ENCODE data around the gene UGT8. TPM values are rescaled to one million over a fixed set of nuclear protein-coding genes. Genes with fewer than 3 reads are reported as not detected.
A peak's percentile ranks its signal among the peaks of the same experiment; 100 is the strongest.

The UGT8 gene
- total RNA-seq, 4 donors from 2014 or later: 36.0 to 81.1 (median 60.8) TPM

- H3K4me1 ChIP-seq: no peaks in the 10 kb centered on the region
- DNase-seq (ENCODE audit: low spot score in 2 of 2): no peak
- H3K4me3 ChIP-seq: no peak overlapping the region
- H3K27me3 ChIP-seq: no peaks in the 10 kb centered on the region
- no peaks in the 10 kb centered on the region for H3K36me3 ChIP-seq
- no peaks in the 10 kb centered on the region for H3K9me3 ChIP-seq
- TF ChIP-seq EP300 (IDR thresholded peaks at IDR 0.05): no peak
- TF ChIP-seq, protein P1, sequence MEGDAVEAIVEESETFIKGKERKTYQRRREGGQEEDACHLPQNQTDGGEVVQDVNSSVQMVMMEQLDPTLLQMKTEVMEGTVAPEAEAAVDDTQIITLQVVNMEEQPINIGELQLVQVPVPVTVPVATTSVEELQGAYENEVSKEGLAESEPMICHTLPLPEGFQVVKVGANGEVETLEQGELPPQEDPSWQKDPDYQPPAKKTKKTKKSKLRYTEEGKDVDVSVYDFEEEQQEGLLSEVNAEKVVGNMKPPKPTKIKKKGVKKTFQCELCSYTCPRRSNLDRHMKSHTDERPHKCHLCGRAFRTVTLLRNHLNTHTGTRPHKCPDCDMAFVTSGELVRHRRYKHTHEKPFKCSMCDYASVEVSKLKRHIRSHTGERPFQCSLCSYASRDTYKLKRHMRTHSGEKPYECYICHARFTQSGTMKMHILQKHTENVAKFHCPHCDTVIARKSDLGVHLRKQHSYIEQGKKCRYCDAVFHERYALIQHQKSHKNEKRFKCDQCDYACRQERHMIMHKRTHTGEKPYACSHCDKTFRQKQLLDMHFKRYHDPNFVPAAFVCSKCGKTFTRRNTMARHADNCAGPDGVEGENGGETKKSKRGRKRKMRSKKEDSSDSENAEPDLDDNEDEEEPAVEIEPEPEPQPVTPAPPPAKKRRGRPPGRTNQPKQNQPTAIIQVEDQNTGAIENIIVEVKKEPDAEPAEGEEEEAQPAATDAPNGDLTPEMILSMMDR (IDR thresholded peaks at IDR 0.05): no peak
- no peak for TF ChIP-seq POLR2A (IDR thresholded peaks at IDR 0.05)
- no peak overlapping the region for H3K27ac ChIP-seq
These were observed 92.0 kb downstream of the UGT8 start for GRCh38 chr4:114690571-114690970.

- Histone ChIP-seq H3K4me3 (no peak overlapping the region), H3K27ac (no peak overlapping the region), H3K27me3 (no peaks in the 10 kb centered on the region), H3K9me3 (no peaks in the 10 kb centered on the region), H3K4me1 (no peaks in the 10 kb centered on the region), H3K36me3 (no peaks in the 10 kb centered on the region)
- TF ChIP-seq POLR2A (IDR thresholded peaks at IDR 0.05) (no peak), EP300 (IDR thresholded peaks at IDR 0.05) (no peak)
- TF ChIP-seq, protein P1 (IDR thresholded peaks at IDR 0.05): no peak
- no peak for DNase-seq (ENCODE audit: low spot score in 2 of 2)
- 79 to 88% methylated on average over 1 of the region's 1 CpG for WGBS, 2 donors
These were observed 93.3 kb downstream of the UGT8 start for GRCh38 chr4:114691865-114692264.

DNA sequence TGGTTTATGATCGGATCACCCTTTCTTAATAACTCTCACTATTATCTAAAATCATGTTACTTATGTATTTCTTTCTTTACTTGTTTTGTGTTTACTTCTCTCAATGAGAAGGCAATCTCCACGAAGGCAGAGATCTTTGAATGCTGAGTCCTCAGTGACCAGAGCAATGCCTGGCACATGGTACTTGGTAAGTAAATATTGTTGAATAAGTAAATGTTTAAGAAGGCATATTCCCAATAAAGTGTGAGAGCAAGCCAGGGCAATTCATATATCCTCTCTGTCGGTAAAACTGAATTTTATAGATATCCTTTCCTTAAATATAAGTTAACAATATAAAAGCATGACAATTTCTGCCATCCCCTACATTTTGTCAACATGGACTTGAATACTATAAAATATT is 94.4 kb downstream of the UGT8 start:
- H3K36me3 ChIP-seq: no peaks in the 10 kb centered on the region
- TF ChIP-seq, protein P1 (IDR thresholded peaks at IDR 0.05): no peak
- no peak for TF ChIP-seq POLR2A (IDR thresholded peaks at IDR 0.05)
- no peak for TF ChIP-seq EP300 (IDR thresholded peaks at IDR 0.05)
- H3K9me3 ChIP-seq: no peaks in the 10 kb centered on the region
- WGBS, 2 donors: 91 to 94% methylated on average over 3 of the region's 3 CpGs
- H3K4me1 ChIP-seq: no peaks in the 10 kb centered on the region
- H3K27me3 ChIP-seq: no peaks in the 10 kb centered on the region
- H3K4me3 ChIP-seq: no peak overlapping the region
- no peak for DNase-seq (ENCODE audit: low spot score in 2 of 2)
- H3K27ac ChIP-seq: no peak overlapping the region

- Histone ChIP-seq H3K4me3 (no peak overlapping the region), H3K36me3 (no peaks in the 10 kb centered on the region), H3K9me3 (no peaks in the 10 kb centered on the region), H3K27ac (no peak overlapping the region), H3K4me1 (no peaks in the 10 kb centered on the region), H3K27me3 (no peaks in the 10 kb centered on the region)
- DNase-seq (ENCODE audit: low spot score in 2 of 2): no peak
- 0 to 6% methylated on average over 1 of the region's 1 CpG for WGBS, 2 donors
- TF ChIP-seq, protein P1 (IDR thresholded peaks at IDR 0.05): peak; percentile 38 to 68 (median 50)
- TF ChIP-seq POLR2A (IDR thresholded peaks at IDR 0.05): no peak
- TF ChIP-seq EP300 (IDR thresholded peaks at IDR 0.05): no peak
These were observed 96.2 kb downstream of the UGT8 start for GRCh38 chr4:114694770-114695169.

DNA sequence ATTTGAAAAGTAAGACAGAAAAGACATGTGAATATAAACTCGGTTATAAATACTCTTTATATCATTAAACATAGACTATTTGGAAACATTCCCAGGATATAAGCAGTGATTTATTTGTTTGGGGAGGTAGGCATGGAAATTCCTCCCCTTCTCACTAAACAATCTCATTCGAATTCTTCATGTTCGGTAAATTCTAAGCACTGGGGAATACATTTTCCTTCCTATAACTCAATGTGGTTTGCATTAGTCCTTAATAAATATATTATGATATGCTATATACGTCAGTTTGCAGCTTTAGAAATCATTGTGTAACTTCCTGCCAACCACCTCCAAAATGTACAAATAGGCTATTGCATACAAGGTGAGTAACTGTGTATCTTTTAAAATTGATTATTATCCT is 99.6 kb downstream of the UGT8 start:
- WGBS, 2 donors: 46% methylated on average over 4 of the region's 4 CpGs
- H3K4me1 ChIP-seq: no peaks in the 10 kb centered on the region

More for the DNA sequence above, 99.6 kb downstream of the UGT8 start:
- no peaks in the 10 kb centered on the region for H3K9me3 ChIP-seq
- no peak overlapping the region for H3K27ac ChIP-seq
- no peaks in the 10 kb centered on the region for H3K27me3 ChIP-seq
- H3K4me3 ChIP-seq: no peak overlapping the region
- TF ChIP-seq, protein P1 (IDR thresholded peaks at IDR 0.05): no peak
- TF ChIP-seq POLR2A (IDR thresholded peaks at IDR 0.05) (no peak), EP300 (IDR thresholded peaks at IDR 0.05) (no peak)
- no peak for DNase-seq (ENCODE audit: low spot score in 2 of 2)
- H3K36me3 ChIP-seq: no peaks in the 10 kb centered on the region
